ENCODE data around the gene RGS5. TPM values are rescaled to one million over a fixed set of nuclear protein-coding genes. Genes with fewer than 3 reads are reported as not detected.

The RGS5 gene
- total and polyA plus RNA-seq, 4 experiments from 2014 or later = 1.3 to 5.7 (median 2.2) TPM

GRCh38 chr1:163106364-163106987 lies 96.2 kb downstream of the RGS5 start:
- H3K27ac ChIP-seq (ENCODE audit: low read depth, low read length) = no peak overlapping the region
- H3K36me3 ChIP-seq (ENCODE audit: insufficient read depth, low read length) = no peaks in the 10 kb centered on the region
- no peaks in the 10 kb centered on the region for H3K4me1 ChIP-seq (ENCODE audit: insufficient read depth, low read length)
- no peak overlapping the region for H3K27ac Mint-ChIP-seq
- H3K4me3 Mint-ChIP-seq = no peak overlapping the region
- peaks cover 0 to 14% (median 2%) of the 10 kb centered on the region in 8 donors for H3K9me3 Mint-ChIP-seq
- POLR2A ChIA-PET (ENCODE audit: partially characterized antibody) = no interaction called here
- intact Hi-C loops (cut with micrococcal nuclease) = no loop called here
- H3K4me1 Mint-ChIP-seq = no peaks in the 10 kb centered on the region
- DNase-seq = no peak
- H3K36me3 Mint-ChIP-seq = no peaks in the 10 kb centered on the region
- CTCF ChIA-PET (ENCODE audit: partially characterized antibody) = no interaction called here
- H3K4me3 ChIP-seq (ENCODE audit: low read length in 2 of 2) = no peak overlapping the region
- peaks cover 3 to 4% of the 10 kb centered on the region in 2 donors for H3K27me3 Mint-ChIP-seq
- no peaks in the 10 kb centered on the region for H3K9me3 ChIP-seq (ENCODE audit: control insufficient read depth in 1 of 2, low read length in 2 of 2)
- no peaks in the 10 kb centered on the region for H3K27me3 ChIP-seq (ENCODE audit: insufficient read depth, low read length)

DNA sequence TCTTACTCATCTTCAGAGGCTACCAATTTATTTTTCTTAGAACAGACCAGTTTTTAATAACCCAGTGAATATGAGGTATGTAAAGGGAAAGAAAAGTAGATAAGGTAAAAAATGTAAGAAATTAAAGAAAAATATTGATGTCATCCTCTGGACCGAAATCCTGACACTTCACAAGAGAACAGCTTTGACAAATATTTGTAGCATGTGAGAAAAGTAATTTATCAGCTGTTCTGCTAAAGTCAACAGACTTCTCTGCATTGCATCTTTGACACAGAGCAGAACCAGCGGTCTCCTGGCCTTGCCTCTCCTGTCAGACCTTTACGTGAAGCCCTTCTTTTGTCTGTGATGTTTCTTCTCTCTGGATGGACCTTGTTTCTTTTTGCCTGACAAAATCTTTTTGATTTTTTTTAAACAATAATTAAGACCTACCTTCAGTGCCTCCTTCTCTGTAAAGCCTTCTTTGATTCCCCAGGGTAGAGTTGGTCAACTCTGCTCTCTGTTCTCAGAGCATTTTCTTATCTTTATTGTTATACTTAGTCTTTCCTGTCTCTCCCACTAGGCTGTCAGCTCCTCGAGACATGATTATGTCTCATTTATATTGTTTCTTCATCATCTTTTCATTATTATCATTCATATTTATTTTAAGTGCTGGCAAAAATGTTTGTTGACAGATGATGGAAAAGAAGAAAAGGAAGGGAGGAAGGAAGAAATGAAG lies 98.2 kb downstream of the RGS5 start:
- H3K27ac Mint-ChIP-seq = no peak overlapping the region
- no peaks in the 10 kb centered on the region for H3K4me1 ChIP-seq (ENCODE audit: insufficient read depth, low read length)
- CTCF ChIA-PET (ENCODE audit: partially characterized antibody) = no interaction called here
- H3K4me1 Mint-ChIP-seq = no peaks in the 10 kb centered on the region
- no peak overlapping the region for H3K27ac ChIP-seq (ENCODE audit: low read depth, low read length)
- peaks cover 0 to 4% (median 0%) of the 10 kb centered on the region in 8 donors for H3K9me3 Mint-ChIP-seq
- peaks cover 5% of the 10 kb centered on the region in 2 donors for H3K27me3 Mint-ChIP-seq
- no peak overlapping the region for H3K4me3 Mint-ChIP-seq
- intact Hi-C loops (cut with micrococcal nuclease) = no loop called here
- H3K4me3 ChIP-seq (ENCODE audit: low read length in 2 of 2) = no peak overlapping the region
- H3K36me3 Mint-ChIP-seq = no peaks in the 10 kb centered on the region
- DNase-seq = no peak
- H3K9me3 ChIP-seq (ENCODE audit: control insufficient read depth in 1 of 2, low read length in 2 of 2) = no peaks in the 10 kb centered on the region
- no peaks in the 10 kb centered on the region for H3K27me3 ChIP-seq (ENCODE audit: insufficient read depth, low read length)
- POLR2A ChIA-PET (ENCODE audit: partially characterized antibody) = no interaction called here
- no peaks in the 10 kb centered on the region for H3K36me3 ChIP-seq (ENCODE audit: insufficient read depth, low read length)

DNA sequence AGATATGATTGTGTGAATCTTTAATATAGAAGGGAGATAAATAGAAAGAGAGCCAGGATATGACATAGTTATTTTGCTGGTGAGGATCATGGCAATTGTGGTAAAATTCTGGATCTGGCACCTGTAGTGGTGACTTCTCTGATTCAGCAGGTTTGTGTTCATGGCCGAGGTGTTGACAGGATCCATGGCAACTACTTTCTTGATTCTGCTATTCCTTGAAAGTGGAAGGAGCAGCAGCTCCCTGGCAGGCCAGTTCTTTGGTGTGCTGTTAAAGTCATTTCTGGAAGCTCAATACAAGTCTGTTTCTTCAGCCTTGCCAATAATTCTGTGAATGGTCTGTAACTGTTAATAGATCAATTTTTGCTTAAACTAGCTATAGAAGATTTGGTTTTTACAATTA lies 100.1 kb downstream of the RGS5 start:
- intact Hi-C loops (cut with micrococcal nuclease) = no loop called here
- no peaks in the 10 kb centered on the region for H3K27me3 ChIP-seq (ENCODE audit: insufficient read depth, low read length)
- H3K4me1 ChIP-seq (ENCODE audit: insufficient read depth, low read length) = no peaks in the 10 kb centered on the region
- no peak overlapping the region for H3K4me3 ChIP-seq (ENCODE audit: low read length in 2 of 2)
- no peaks in the 10 kb centered on the region for H3K4me1 Mint-ChIP-seq
- no peaks in the 10 kb centered on the region for H3K36me3 ChIP-seq (ENCODE audit: insufficient read depth, low read length)
- no peak overlapping the region for H3K27ac Mint-ChIP-seq
- ChIA-PET POLR2A (ENCODE audit: partially characterized antibody) (no interaction called here), CTCF (ENCODE audit: partially characterized antibody) (no interaction called here)
- H3K36me3 Mint-ChIP-seq = no peaks in the 10 kb centered on the region
- H3K27ac ChIP-seq (ENCODE audit: low read depth, low read length) = no peak overlapping the region
- H3K27me3 Mint-ChIP-seq = peaks cover 5 to 7% of the 10 kb centered on the region in 2 donors
- no peaks in the 10 kb centered on the region for H3K9me3 ChIP-seq (ENCODE audit: control insufficient read depth in 1 of 2, low read length in 2 of 2)
- DNase-seq = no peak
- H3K4me3 Mint-ChIP-seq = no peak overlapping the region
- H3K9me3 Mint-ChIP-seq = peaks cover 0 to 2% (median 0%) of the 10 kb centered on the region in 8 donors

DNA sequence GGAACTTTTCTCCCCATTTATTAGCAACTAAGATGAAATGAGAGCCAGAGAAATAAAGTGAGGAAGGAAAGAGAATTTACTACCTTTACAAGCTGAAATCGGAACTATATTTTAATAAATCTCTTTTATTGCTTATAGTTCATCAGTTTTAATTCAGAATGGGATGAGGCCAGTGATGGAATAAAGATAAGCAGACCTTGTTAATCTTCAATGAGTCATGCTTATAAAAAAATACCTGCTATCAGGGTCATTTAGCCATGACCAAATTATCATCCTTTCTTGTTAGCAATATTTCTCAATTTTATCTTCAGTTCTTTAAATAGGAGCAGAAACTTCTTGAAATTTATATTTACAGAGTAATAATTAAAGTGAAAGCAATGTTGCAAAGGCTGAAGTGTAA lies 107.5 kb downstream of the RGS5 start:
- no peak for DNase-seq
- H3K27ac ChIP-seq (ENCODE audit: low read depth, low read length) = no peak overlapping the region
- ChIA-PET POLR2A (ENCODE audit: partially characterized antibody) (no interaction called here), CTCF (ENCODE audit: partially characterized antibody) (no interaction called here)
- no peak overlapping the region for H3K4me3 ChIP-seq (ENCODE audit: low read length in 2 of 2)
- H3K4me1 ChIP-seq (ENCODE audit: insufficient read depth, low read length) = no peaks in the 10 kb centered on the region
- H3K36me3 Mint-ChIP-seq = no peaks in the 10 kb centered on the region
- H3K27ac Mint-ChIP-seq = peak overlapping the region in 1 of 7 donors; percentile 14
- H3K4me3 Mint-ChIP-seq = no peak overlapping the region
- H3K9me3 Mint-ChIP-seq = peaks cover 0 to 3% (median 0%) of the 10 kb centered on the region in 8 donors
- no peaks in the 10 kb centered on the region for H3K9me3 ChIP-seq (ENCODE audit: control insufficient read depth in 1 of 2, low read length in 2 of 2)
- H3K36me3 ChIP-seq (ENCODE audit: insufficient read depth, low read length) = no peaks in the 10 kb centered on the region
- H3K4me1 Mint-ChIP-seq = no peaks in the 10 kb centered on the region
- intact Hi-C loops (cut with micrococcal nuclease) = no loop called here
- H3K27me3 ChIP-seq (ENCODE audit: insufficient read depth, low read length) = no peaks in the 10 kb centered on the region
- peaks cover 8% of the 10 kb centered on the region in 2 donors for H3K27me3 Mint-ChIP-seq

DNA sequence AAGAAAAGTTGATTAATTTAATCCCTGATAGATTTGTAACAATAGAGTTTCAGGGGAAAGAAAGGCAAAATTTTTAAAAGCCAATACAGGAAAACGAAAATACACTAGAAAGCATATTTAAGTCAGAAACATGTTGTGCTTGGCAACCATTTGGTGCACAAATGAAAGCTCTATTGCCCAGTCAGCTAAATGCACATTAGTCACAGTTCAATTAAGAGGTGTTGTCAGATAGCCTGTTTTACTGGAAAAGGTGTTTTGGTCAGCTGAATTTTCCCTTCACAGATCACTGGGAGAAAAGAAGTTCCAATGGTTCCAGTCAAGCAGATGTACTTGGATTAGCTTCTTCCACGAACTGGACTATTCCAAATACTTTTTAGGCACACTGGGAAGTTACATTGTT lies 108.1 kb downstream of the RGS5 start:
- Histone ChIP-seq H3K27ac (ENCODE audit: low read depth, low read length) (no peak overlapping the region), H3K36me3 (ENCODE audit: insufficient read depth, low read length) (no peaks in the 10 kb centered on the region), H3K4me3 (ENCODE audit: low read length in 2 of 2) (no peak overlapping the region), H3K27me3 (ENCODE audit: insufficient read depth, low read length) (no peaks in the 10 kb centered on the region), H3K4me1 (ENCODE audit: insufficient read depth, low read length) (no peaks in the 10 kb centered on the region), H3K9me3 (ENCODE audit: control insufficient read depth in 1 of 2, low read length in 2 of 2) (no peaks in the 10 kb centered on the region)
- H3K4me1 Mint-ChIP-seq = no peaks in the 10 kb centered on the region
- ChIA-PET POLR2A (ENCODE audit: partially characterized antibody) (no interaction called here), CTCF (ENCODE audit: partially characterized antibody) (no interaction called here)
- DNase-seq = no peak
- intact Hi-C loops (cut with micrococcal nuclease) = no loop called here
- no peaks in the 10 kb centered on the region for H3K36me3 Mint-ChIP-seq
- H3K4me3 Mint-ChIP-seq = no peak overlapping the region
- H3K9me3 Mint-ChIP-seq = peaks cover 0 to 3% (median 0%) of the 10 kb centered on the region in 8 donors
- H3K27ac Mint-ChIP-seq = no peak overlapping the region
- H3K27me3 Mint-ChIP-seq = peaks cover 3% of the 10 kb centered on the region in 2 donors

GRCh38 chr1:163094182-163094581 lies 108.5 kb downstream of the RGS5 start:
- Mint-ChIP-seq H3K9me3 (peaks cover 0 to 3% (median 0%) of the 10 kb centered on the region in 8 donors), H3K27me3 (peaks cover 2 to 3% of the 10 kb centered on the region in 2 donors), H3K27ac (no peak overlapping the region), H3K4me3 (no peak overlapping the region), H3K36me3 (no peaks in the 10 kb centered on the region), H3K4me1 (no peaks in the 10 kb centered on the region)
- Histone ChIP-seq H3K4me3 (ENCODE audit: low read length in 2 of 2) (no peak overlapping the region), H3K27ac (ENCODE audit: low read depth, low read length) (no peak overlapping the region), H3K36me3 (ENCODE audit: insufficient read depth, low read length) (no peaks in the 10 kb centered on the region), H3K9me3 (ENCODE audit: control insufficient read depth in 1 of 2, low read length in 2 of 2) (no peaks in the 10 kb centered on the region), H3K27me3 (ENCODE audit: insufficient read depth, low read length) (no peaks in the 10 kb centered on the region), H3K4me1 (ENCODE audit: insufficient read depth, low read length) (no peaks in the 10 kb centered on the region)
- DNase-seq = no peak
- POLR2A ChIA-PET (ENCODE audit: partially characterized antibody) = no interaction called here
- CTCF ChIA-PET (ENCODE audit: partially characterized antibody) = no interaction called here
- intact Hi-C loops (cut with micrococcal nuclease) = no loop called here

DNA sequence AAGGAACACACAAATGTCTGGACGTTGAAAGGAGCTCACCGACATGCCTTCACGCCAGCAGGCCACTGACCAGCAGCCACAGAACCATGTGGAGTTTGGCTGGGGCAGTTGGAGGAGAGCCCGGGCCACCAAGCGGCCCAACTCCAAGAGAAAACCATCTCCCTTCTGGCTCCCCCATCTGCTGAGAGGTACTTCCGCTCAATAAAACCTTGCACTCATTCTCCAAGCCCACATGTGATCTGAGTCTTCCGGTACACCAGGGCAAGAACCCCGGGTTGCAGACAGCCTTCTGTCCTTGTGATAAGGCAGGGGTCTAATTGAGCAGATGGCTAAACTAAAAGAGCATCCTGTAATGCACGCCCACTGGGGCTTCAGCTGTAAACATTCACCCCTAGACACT lies 109.1 kb downstream of the RGS5 start:
- Mint-ChIP-seq H3K4me1 (no peaks in the 10 kb centered on the region), H3K4me3 (no peak overlapping the region), H3K27ac (no peak overlapping the region), H3K9me3 (peaks cover 0 to 3% (median 0%) of the 10 kb centered on the region in 8 donors), H3K36me3 (no peaks in the 10 kb centered on the region), H3K27me3 (peaks cover 2 to 3% of the 10 kb centered on the region in 2 donors)
- DNase-seq = no peak
- H3K4me1 ChIP-seq (ENCODE audit: insufficient read depth, low read length) = no peaks in the 10 kb centered on the region
- CTCF ChIA-PET (ENCODE audit: partially characterized antibody) = no interaction called here
- H3K4me3 ChIP-seq (ENCODE audit: low read length in 2 of 2) = no peak overlapping the region
- no peaks in the 10 kb centered on the region for H3K9me3 ChIP-seq (ENCODE audit: control insufficient read depth in 1 of 2, low read length in 2 of 2)
- no peaks in the 10 kb centered on the region for H3K36me3 ChIP-seq (ENCODE audit: insufficient read depth, low read length)
- no peak overlapping the region for H3K27ac ChIP-seq (ENCODE audit: low read depth, low read length)
- POLR2A ChIA-PET (ENCODE audit: partially characterized antibody) = no interaction called here
- intact Hi-C loops (cut with micrococcal nuclease) = no loop called here
- no peaks in the 10 kb centered on the region for H3K27me3 ChIP-seq (ENCODE audit: insufficient read depth, low read length)
